ENCODE measurements around the gene SLC17A5. TPM values are rescaled to one million over a fixed set of nuclear protein-coding genes. Genes with fewer than 3 reads are reported as not detected.

The SLC17A5 gene
- total RNA-seq, 1 donor from 2014 or later = 26.5 TPM

DNA sequence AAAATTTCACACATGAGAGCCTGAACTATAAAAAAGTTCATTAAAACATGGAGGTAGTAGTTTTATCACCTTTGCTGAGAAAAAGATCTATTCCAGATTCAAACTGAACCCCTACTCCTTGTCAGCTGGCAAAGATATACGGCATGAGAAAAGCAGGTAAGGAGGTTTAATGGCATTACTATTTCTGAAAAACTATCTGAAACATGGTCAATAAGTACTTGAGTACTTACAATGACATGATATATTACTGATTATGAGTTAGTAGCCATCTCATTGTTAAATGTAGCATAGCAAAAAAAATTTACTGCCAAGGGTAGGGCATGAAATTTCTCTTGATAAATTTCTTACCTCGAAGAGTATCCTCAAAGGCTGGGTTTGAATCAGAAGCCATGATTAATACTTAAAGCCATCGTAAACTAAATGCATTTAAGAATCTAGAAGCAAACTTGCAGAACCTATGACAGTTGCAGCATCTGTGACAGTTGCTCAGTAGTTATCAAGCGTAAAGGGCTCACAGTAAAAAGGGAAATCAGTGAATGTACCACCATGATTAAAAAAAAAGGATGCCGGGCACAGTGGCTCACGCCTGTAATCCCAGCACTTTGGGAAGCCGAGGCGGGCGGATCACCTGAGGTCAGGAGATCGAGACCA lies 8.7 kb downstream of the SLC17A5 start:
- H3K27me3 ChIP-seq = no peaks in the 10 kb centered on the region
- TF ChIP-seq, protein P1, sequence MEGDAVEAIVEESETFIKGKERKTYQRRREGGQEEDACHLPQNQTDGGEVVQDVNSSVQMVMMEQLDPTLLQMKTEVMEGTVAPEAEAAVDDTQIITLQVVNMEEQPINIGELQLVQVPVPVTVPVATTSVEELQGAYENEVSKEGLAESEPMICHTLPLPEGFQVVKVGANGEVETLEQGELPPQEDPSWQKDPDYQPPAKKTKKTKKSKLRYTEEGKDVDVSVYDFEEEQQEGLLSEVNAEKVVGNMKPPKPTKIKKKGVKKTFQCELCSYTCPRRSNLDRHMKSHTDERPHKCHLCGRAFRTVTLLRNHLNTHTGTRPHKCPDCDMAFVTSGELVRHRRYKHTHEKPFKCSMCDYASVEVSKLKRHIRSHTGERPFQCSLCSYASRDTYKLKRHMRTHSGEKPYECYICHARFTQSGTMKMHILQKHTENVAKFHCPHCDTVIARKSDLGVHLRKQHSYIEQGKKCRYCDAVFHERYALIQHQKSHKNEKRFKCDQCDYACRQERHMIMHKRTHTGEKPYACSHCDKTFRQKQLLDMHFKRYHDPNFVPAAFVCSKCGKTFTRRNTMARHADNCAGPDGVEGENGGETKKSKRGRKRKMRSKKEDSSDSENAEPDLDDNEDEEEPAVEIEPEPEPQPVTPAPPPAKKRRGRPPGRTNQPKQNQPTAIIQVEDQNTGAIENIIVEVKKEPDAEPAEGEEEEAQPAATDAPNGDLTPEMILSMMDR (IDR thresholded peaks at IDR 0.05) = no peak
- H3K27ac ChIP-seq = no peak overlapping the region
- peak overlapping the region; percentile 47 for H3K4me3 ChIP-seq
- DNase-seq = no peak
- H3K36me3 ChIP-seq = peaks cover 32% of the 10 kb centered on the region
- H3K9me3 ChIP-seq = no peaks in the 10 kb centered on the region
- intact Hi-C loops (cut with DNase I) = no loop called here
- ATAC-seq = no peak
- peaks cover 7% of the 10 kb centered on the region for H3K4me1 ChIP-seq

DNA sequence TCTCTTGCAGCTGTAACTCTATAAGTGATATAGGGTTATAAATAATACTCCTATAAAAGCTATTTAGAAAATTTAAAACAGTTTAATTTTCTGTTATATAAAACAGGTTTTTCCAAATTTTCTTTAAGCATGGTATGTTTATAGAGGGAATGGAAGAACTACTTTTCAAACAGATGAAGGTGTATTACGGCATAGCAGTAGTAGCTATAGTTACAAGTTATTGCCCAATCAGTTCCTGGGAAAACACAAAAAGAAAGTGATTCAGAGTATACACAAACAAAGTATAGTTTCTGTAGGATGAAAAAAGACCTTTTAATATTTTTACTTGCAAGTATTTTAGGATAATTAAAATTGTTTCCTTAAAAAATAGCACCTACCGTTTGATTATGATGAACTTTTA lies 9.8 kb downstream of the SLC17A5 start:
- peaks cover 7% of the 10 kb centered on the region for H3K4me1 ChIP-seq
- H3K36me3 ChIP-seq = peaks cover 35% of the 10 kb centered on the region
- TF ChIP-seq, protein P1 (IDR thresholded peaks at IDR 0.05) = no peak
- H3K27me3 ChIP-seq = no peaks in the 10 kb centered on the region
- H3K4me3 ChIP-seq = no peak overlapping the region
- no peaks in the 10 kb centered on the region for H3K9me3 ChIP-seq
- intact Hi-C loops (cut with DNase I) = no loop called here
- no peak overlapping the region for H3K27ac ChIP-seq
- ATAC-seq (no peak), DNase-seq (no peak)

DNA sequence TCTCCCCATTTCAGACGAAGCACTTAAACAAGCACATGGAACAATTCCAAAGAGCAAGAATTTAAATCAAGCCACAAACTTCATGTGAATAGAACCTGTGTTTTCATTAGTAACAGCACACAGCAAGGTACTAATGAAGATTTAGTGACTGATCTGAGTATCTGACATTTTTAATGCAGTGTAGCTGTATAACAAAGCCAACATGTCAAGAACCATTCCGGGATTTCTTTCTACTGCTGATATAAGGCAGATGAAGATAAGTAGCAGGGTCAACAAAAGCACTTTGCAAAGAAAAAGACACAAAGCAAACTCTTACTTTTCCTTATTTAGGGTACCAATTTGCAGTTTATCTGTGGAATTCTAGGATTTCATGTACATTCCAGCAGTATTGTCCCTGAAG lies 11.3 kb downstream of the SLC17A5 start:
- H3K4me3 ChIP-seq = no peak overlapping the region
- no peaks in the 10 kb centered on the region for H3K27me3 ChIP-seq
- DNase-seq (no peak), ATAC-seq (no peak)
- peaks cover 44% of the 10 kb centered on the region for H3K36me3 ChIP-seq
- H3K27ac ChIP-seq = no peak overlapping the region
- no peaks in the 10 kb centered on the region for H3K9me3 ChIP-seq
- peaks cover 7% of the 10 kb centered on the region for H3K4me1 ChIP-seq
- intact Hi-C loops (cut with DNase I) = no loop called here
- TF ChIP-seq, protein P1 (IDR thresholded peaks at IDR 0.05) = no peak

DNA sequence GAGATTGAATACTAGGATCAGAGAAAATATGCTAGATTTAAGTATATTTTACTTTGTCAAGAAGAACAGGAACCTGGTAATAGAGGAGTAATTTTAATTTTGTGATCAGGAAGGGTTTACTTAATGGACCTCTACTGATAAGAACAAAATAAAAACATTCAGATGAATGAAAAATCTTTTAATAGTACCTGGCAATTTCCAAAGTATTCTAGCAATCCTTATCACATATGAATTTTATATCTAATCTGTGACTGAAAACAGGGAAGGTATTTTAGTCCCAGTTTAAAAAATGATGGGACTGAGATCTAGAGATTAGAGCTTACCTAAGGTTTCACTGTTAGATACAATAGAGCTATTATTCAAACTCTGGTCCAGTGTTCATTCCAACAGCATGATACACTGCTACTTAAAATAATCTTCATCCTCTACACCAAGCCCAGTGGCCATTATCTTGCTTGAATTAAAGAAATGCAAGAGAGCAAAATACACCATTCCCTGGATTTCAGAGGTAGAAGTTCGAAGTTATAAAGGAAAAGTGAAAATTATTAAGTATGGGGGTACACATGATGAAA lies 13.5 kb downstream of the SLC17A5 start:
- peaks cover 47% of the 10 kb centered on the region for H3K36me3 ChIP-seq
- no peaks in the 10 kb centered on the region for H3K9me3 ChIP-seq
- TF ChIP-seq, protein P1 (IDR thresholded peaks at IDR 0.05) = no peak
- ATAC-seq = no peak
- H3K4me3 ChIP-seq = no peak overlapping the region
- intact Hi-C loops (cut with DNase I) = no loop called here
- DNase-seq = no peak
- no peaks in the 10 kb centered on the region for H3K4me1 ChIP-seq
- no peaks in the 10 kb centered on the region for H3K27me3 ChIP-seq
- no peak overlapping the region for H3K27ac ChIP-seq

DNA sequence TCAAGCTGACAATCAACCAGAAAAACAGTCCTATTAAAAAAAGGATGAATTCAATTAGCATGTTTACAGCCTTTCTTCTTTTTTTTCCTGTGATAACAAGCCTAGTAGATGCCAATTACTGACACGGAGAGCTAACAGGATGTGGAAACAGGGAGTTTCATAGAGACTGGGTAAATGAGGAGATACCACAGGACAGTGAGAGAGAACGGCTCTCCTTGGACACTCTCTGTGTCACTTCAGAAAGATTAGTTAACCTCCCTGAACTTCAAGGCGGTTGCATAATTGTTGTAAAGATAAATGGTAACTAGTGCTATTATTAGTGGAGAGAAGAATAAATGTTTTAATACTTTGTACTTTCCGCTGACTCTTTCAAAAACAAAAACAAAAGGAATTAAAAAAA lies 14.8 kb downstream of the SLC17A5 start:
- intact Hi-C loops (cut with DNase I) = no loop called here
- TF ChIP-seq, protein P1 (IDR thresholded peaks at IDR 0.05) = no peak
- Histone ChIP-seq H3K9me3 (no peaks in the 10 kb centered on the region), H3K27me3 (no peaks in the 10 kb centered on the region), H3K27ac (no peak overlapping the region), H3K4me1 (no peaks in the 10 kb centered on the region), H3K4me3 (no peak overlapping the region), H3K36me3 (peaks cover 59% of the 10 kb centered on the region)
- ATAC-seq (no peak), DNase-seq (no peak)
